Thoracic aorta (tissue), 2 donors: ENCODE data around the gene SLC5A10. TPM values are rescaled to one million over a fixed set of nuclear protein-coding genes. Genes with fewer than 3 reads are reported as not detected.
"Not testable (repeated sequence)": the region's sequence is repeated elsewhere in the genome, so short reads cannot be mapped to it uniquely, and the experiment has no call there.

Experiments used
- ATAC-seq: fragments of 150-250 bp; one replicate; pipeline ENCODE4 v1.8.0; 2017; ENCODE audit warnings: low read depth; ENCODE audit not compliant: insufficient number of reproducible peaks, low FRiP score
- DNase-seq: peaks from one replicate; pipeline ENCODE4 v3.0.0-alpha.2; 2020; ENCODE audit warnings: low spot score
- H3K27ac ChIP-seq, 2 donors: fragments of 200-600 bp; sonication (generic); 1 replicate in 1 of 2; 2 replicates in 1 of 2; pipeline ENCODE4 v1.5.1; 2016; ENCODE audit warnings: mild to moderate bottlenecking in 2 of 2, moderate library complexity in 2 of 2
- H3K27me3 ChIP-seq: fragments of 200-600 bp; sonication (generic); replicated peaks from 2 replicates; pipeline ENCODE4 v1.6.0; 2016; ENCODE audit warnings: mild to moderate bottlenecking; ENCODE audit not compliant: insufficient read depth
- H3K36me3 ChIP-seq: fragments of 200-600 bp; sonication (generic); one replicate; pipeline ENCODE4 v1.5.1; 2016
- H3K4me1 ChIP-seq, 2 donors: fragments of 200-600 bp; sonication (generic); 1 replicate in 1 of 2; 2 replicates in 1 of 2; pipeline versions ENCODE4 v1.5.1 to v1.6.0; 2016; ENCODE audit warnings: low read depth in 2 of 2, mild to moderate bottlenecking in 1 of 2; ENCODE audit not compliant: control insufficient read depth in 1 of 2
- H3K4me3 ChIP-seq: fragments of 200-600 bp; sonication (generic); 2 replicates; pipeline ENCODE4 v1.5.1; 2016; ENCODE audit warnings: mild to moderate bottlenecking
- H3K9me3 ChIP-seq: fragments of 200-600 bp; sonication (generic); 2 replicates; pipeline ENCODE4 v1.5.1; 2016
- CTCF ChIP-seq: fragments of 200-600 bp; sonication (generic); IDR thresholded peaks from one replicate; pipeline ENCODE4 v1.5.1; 2019; ENCODE audit warnings: antibody characterized with exemption
- total RNA-seq, 2 donors: library from RNA; depleted of rRNA; stranded (reverse); fragments of >200 nt; gene quantifications; one replicate each; pipeline versions ENCODE4 v1.1.0 to v1.2.3, GENCODE V29; 2016

Gene SLC5A10
- total RNA-seq, 2 donors from 2014 or later: not detected

GRCh38 chr17:19030771-19031449 lies 78.9 kb downstream of the SLC5A10 start:
- H3K27me3 ChIP-seq, H3K9me3 ChIP-seq, H3K4me1 ChIP-seq, H3K4me3 ChIP-seq, H3K36me3 ChIP-seq, H3K27ac ChIP-seq, ATAC-seq, DNase-seq: not testable (repeated sequence)

- TF ChIP-seq CTCF: peak; percentile 40
- not testable (repeated sequence) for H3K36me3 ChIP-seq, H3K27me3 ChIP-seq, H3K4me1 ChIP-seq, H3K27ac ChIP-seq, H3K9me3 ChIP-seq, H3K4me3 ChIP-seq
- ATAC-seq (peak; percentile 61), DNase-seq (peak; percentile 1)
Observed at GRCh38 chr17:19031729-19032128, 79.8 kb downstream of the SLC5A10 start.

GRCh38 chr17:19032377-19032988 lies 80.5 kb downstream of the SLC5A10 start:
- ATAC-seq: peak; percentile 71
- DNase-seq, H3K4me1 ChIP-seq, H3K9me3 ChIP-seq, H3K27me3 ChIP-seq, H3K36me3 ChIP-seq, H3K27ac ChIP-seq, H3K4me3 ChIP-seq: not testable (repeated sequence)

GRCh38 chr17:19036186-19036585 lies 84.2 kb downstream of the SLC5A10 start:
- DNase-seq, H3K27me3 ChIP-seq, H3K9me3 ChIP-seq, ATAC-seq, H3K4me3 ChIP-seq, H3K36me3 ChIP-seq, H3K27ac ChIP-seq, H3K4me1 ChIP-seq: not testable (repeated sequence)

- H3K4me3 ChIP-seq, ATAC-seq, H3K4me1 ChIP-seq, H3K27ac ChIP-seq, H3K27me3 ChIP-seq, H3K36me3 ChIP-seq, DNase-seq, H3K9me3 ChIP-seq: not testable (repeated sequence)
Observed at GRCh38 chr17:19037547-19037946, 85.6 kb downstream of the SLC5A10 start.

GRCh38 chr17:19038007-19038406 lies 86.0 kb downstream of the SLC5A10 start:
- H3K36me3 ChIP-seq, H3K9me3 ChIP-seq, H3K4me1 ChIP-seq, DNase-seq, H3K27me3 ChIP-seq, H3K27ac ChIP-seq, ATAC-seq, H3K4me3 ChIP-seq: not testable (repeated sequence)

GRCh38 chr17:19038730-19039129 lies 86.8 kb downstream of the SLC5A10 start:
- H3K4me1 ChIP-seq, H3K36me3 ChIP-seq, H3K27me3 ChIP-seq, H3K27ac ChIP-seq, ATAC-seq, H3K4me3 ChIP-seq, H3K9me3 ChIP-seq, DNase-seq: not testable (repeated sequence)

GRCh38 chr17:19040350-19040749 lies 88.4 kb downstream of the SLC5A10 start:
- not testable (repeated sequence) for H3K9me3 ChIP-seq, H3K27me3 ChIP-seq, H3K27ac ChIP-seq, H3K4me1 ChIP-seq, H3K4me3 ChIP-seq, DNase-seq, H3K36me3 ChIP-seq, ATAC-seq

GRCh38 chr17:19041871-19042270 lies 89.9 kb downstream of the SLC5A10 start:
- H3K27me3 ChIP-seq, H3K36me3 ChIP-seq, H3K27ac ChIP-seq, H3K4me1 ChIP-seq, DNase-seq, ATAC-seq, H3K9me3 ChIP-seq, H3K4me3 ChIP-seq: not testable (repeated sequence)

- not testable (repeated sequence) for H3K4me1 ChIP-seq, H3K36me3 ChIP-seq, H3K4me3 ChIP-seq, H3K27ac ChIP-seq, H3K9me3 ChIP-seq, H3K27me3 ChIP-seq, ATAC-seq, DNase-seq
Observed at GRCh38 chr17:19042369-19042768, 90.4 kb downstream of the SLC5A10 start.

GRCh38 chr17:19043032-19043431 lies 91.1 kb downstream of the SLC5A10 start:
- DNase-seq, H3K9me3 ChIP-seq, H3K36me3 ChIP-seq, H3K27ac ChIP-seq, H3K4me1 ChIP-seq, ATAC-seq, H3K4me3 ChIP-seq, H3K27me3 ChIP-seq: not testable (repeated sequence)

- not testable (repeated sequence) for H3K4me3 ChIP-seq, ATAC-seq
Observed at GRCh38 chr17:19044643-19045042, 92.7 kb downstream of the SLC5A10 start.

More at GRCh38 chr17:19044643-19045042, 92.7 kb downstream of the SLC5A10 start:
- H3K27ac ChIP-seq, H3K9me3 ChIP-seq, H3K36me3 ChIP-seq, H3K27me3 ChIP-seq, DNase-seq, H3K4me1 ChIP-seq: not testable (repeated sequence)
